CD4-positive, alpha-beta T cell (primary cell): ENCODE data around the gene ACE. TPM values are rescaled to one million over a fixed set of nuclear protein-coding genes. Genes with fewer than 3 reads are reported as not detected.

Source experiments
- ATAC-seq: fragments of 200-7000 bp; cut with Tn5 transposase; one replicate; pipeline ENCODE4 v1.10.0; 2022; ENCODE audit warnings: mild to moderate bottlenecking; ENCODE audit not compliant: poor library complexity
- CTCF ChIA-PET: fragments of 350-600 bp; sonication (Branson Sonifier 250); formaldehyde crosslinking; loops from one replicate; lab custom pipeline; 2021; ENCODE audit warnings: antibody characterized with exemption, inconsistent platforms; lab: Charles Lee
- POLR2A ChIA-PET: fragments of 350-600 bp; sonication (Branson Sonifier 250); formaldehyde crosslinking; loops from one replicate; lab custom pipeline; 2021; ENCODE audit warnings: antibody characterized with exemption, inconsistent platforms; lab: Charles Lee
- DNase-seq, 14 experiments: peaks; one replicate each; pipeline ENCODE4 v3.0.0-alpha.2; 2013 to 2020; ENCODE audit warnings: mixed read lengths in 2 of 14
- H3K27ac ChIP-seq, 2 donors: one replicate each; pipeline versions ENCODE4 v1.5.1 to v1.7.0; 2013; ENCODE audit warnings: low read length in 2 of 2, low read depth in 1 of 2, mild to moderate bottlenecking in 1 of 2
- H3K27me3 ChIP-seq, 2 experiments: 1 replicate in 1 of 2; 2 replicates in 1 of 2; pipeline versions ENCODE4 v1.6.1 to v1.7.0; 2013; ENCODE audit warnings: low read length in 2 of 2, control low read depth in 1 of 2, mild to moderate bottlenecking in 1 of 2, moderate library complexity in 1 of 2; ENCODE audit not compliant: insufficient read depth in 2 of 2, control insufficient read depth in 1 of 2
- H3K36me3 ChIP-seq: one replicate; pipeline ENCODE4 v1.6.1; 2013; ENCODE audit warnings: low read length, control low read depth; ENCODE audit not compliant: insufficient read depth
- H3K4me1 ChIP-seq: one replicate; pipeline ENCODE4 v1.6.1; 2013; ENCODE audit warnings: low read length, control low read depth; ENCODE audit not compliant: insufficient read depth
- H3K4me3 ChIP-seq: one replicate; pipeline ENCODE4 v1.5.1; 2013; ENCODE audit warnings: mild to moderate bottlenecking, low read length, moderate library complexity
- H3K9me3 ChIP-seq, 2 experiments: 1 replicate in 1 of 2; 2 replicates in 1 of 2; pipeline versions ENCODE4 v1.6.1 to v1.7.0; 2013; ENCODE audit warnings: low read length in 2 of 2, mild to moderate bottlenecking in 2 of 2, control low read depth in 1 of 2, moderate library complexity in 1 of 2; ENCODE audit not compliant: control insufficient read depth in 1 of 2, insufficient read depth in 1 of 2
- H3K27ac Mint-ChIP-seq: one replicate; pipeline ENCODE4 v1.8.0; 2020; ENCODE audit warnings: mixed read lengths
- H3K27me3 Mint-ChIP-seq: one replicate; pipeline ENCODE4 v1.8.0; 2021; ENCODE audit warnings: mixed read lengths
- H3K36me3 Mint-ChIP-seq: one replicate; pipeline ENCODE4 v1.8.0; 2021; ENCODE audit warnings: low read depth, mixed read lengths
- H3K4me1 Mint-ChIP-seq: one replicate; pipeline ENCODE4 v1.8.0; 2021; ENCODE audit warnings: low read depth, mixed read lengths
- H3K4me3 Mint-ChIP-seq: one replicate; pipeline ENCODE4 v1.8.0; 2020; ENCODE audit warnings: mild to moderate bottlenecking, mixed read lengths
- H3K9me3 Mint-ChIP-seq: one replicate; pipeline ENCODE4 v1.8.0; 2020; ENCODE audit warnings: mixed read lengths
- CTCF ChIP-seq: fragments of 200-600 bp; IDR thresholded peaks from one replicate; pipeline ENCODE4 v1.8.0; 2022; ENCODE audit warnings: antibody characterized with exemption, mild to moderate bottlenecking
- intact Hi-C, 2 experiments: fragments of 100-400 bp; cut with DNase I in 1 of 2; cut with micrococcal nuclease in 1 of 2; formaldehyde crosslinking; loops; one replicate each; pipeline versions ENCODE4 v1.15.1 to v1.9.0; 2023 to 2025; cut with DNase I, micrococcal nuclease
- polyA plus RNA-seq, 2 donors: library from polyadenylated mRNA; unstranded; fragments of 120-200 nt; gene quantifications; one replicate each; pipeline ENCODE4 v1.2.1, GENCODE V29; 2013
- total RNA-seq, 174 experiments: library from RNA in 2 of 174; stranded (reverse) in 2 of 174; gene quantifications; one replicate each; pipeline ENCODE4 v1.2.3 and lab custom pipeline; 2021 to 2026

Gene ACE
- total RNA-seq (10 to 100 TPM in 1 of 2 experiments, 1 to 10 TPM in 1; 7.4 to 10.2 TPM), total RNA-seq (lab: John Stamatoyannopoulos, UW) (0 to 35.0 (median 2.4) reads per million in 172 experiments)
- polyA plus RNA-seq (2013, experiment 1 of 2) = 6.1 TPM
- polyA plus RNA-seq (2013, experiment 2 of 2) = 8.1 TPM

GRCh38 chr17:63476854-63477479, at the start of gene ACE:
Gene ACE (plus strand): TSS chr17:63477061. CDS start chr17:63477095, 34 bp downstream.
- Histone ChIP-seq H3K27me3 (peaks cover 10 to 11% of the 10 kb centered on the region in 2 experiments), H3K36me3 (no peaks in the 10 kb centered on the region), H3K4me3 (peak within 1 kb of the TSS; percentile 51), H3K27ac (no peak within 1 kb of the TSS), H3K9me3 (peaks cover 0 to 5% of the 10 kb centered on the region in 2 experiments), H3K4me1 (peaks cover 26% of the 10 kb centered on the region)
- intact Hi-C loops = loop anchor here (5.0 kb wide), 2 partner anchors 35 to 135 kb away; no protein-coding TSS in a partner anchor
- peaks cover 14% of the 10 kb centered on the region for H3K4me1 Mint-ChIP-seq
- H3K27me3 Mint-ChIP-seq = peaks cover 35% of the 10 kb centered on the region
- H3K9me3 Mint-ChIP-seq = no peaks in the 10 kb centered on the region
- no peak for TF ChIP-seq CTCF
- H3K27ac Mint-ChIP-seq = no peak within 1 kb of the TSS
- H3K36me3 Mint-ChIP-seq = no peaks in the 10 kb centered on the region
- ChIA-PET POLR2A (interaction anchor here (1.0 to 3.3 kb wide), 7 partner anchors 31 to 145 kb away, joined by 4 to 31 read pairs (median 6); partner anchors contain the start of genes CYB561, DCAF7 and MAP3K3), CTCF (interaction anchor here (1.0 to 1.9 kb wide), 3 partner anchors 26 to 52 kb away, joined by 3 to 14 read pairs (median 3); no protein-coding TSS in a partner anchor)
- H3K4me3 Mint-ChIP-seq = peak within 1 kb of the TSS; percentile 77
- peak in 11 of 14 experiments; percentile 11 to 75 (median 31) for DNase-seq
- peak; percentile 71 for ATAC-seq

- no peaks in the 10 kb centered on the region for H3K9me3 Mint-ChIP-seq
- Histone ChIP-seq H3K4me3 (no peak overlapping the region), H3K9me3 (no peaks in the 10 kb centered on the region), H3K4me1 (peaks cover 62% of the 10 kb centered on the region), H3K36me3 (peaks cover 21% of the 10 kb centered on the region), H3K27me3 (no peaks in the 10 kb centered on the region), H3K27ac (no peak overlapping the region)
- intact Hi-C loops = loop anchor here in 1 of 2 experiments (10.0 kb wide), 1 partner anchor 405 kb away; no protein-coding TSS in a partner anchor
- H3K4me3 Mint-ChIP-seq = no peak overlapping the region
- no peaks in the 10 kb centered on the region for H3K27me3 Mint-ChIP-seq
- ATAC-seq = no peak
- no peak for DNase-seq
- ChIA-PET CTCF (interaction anchor here (0.8 to 1.0 kb wide), 2 partner anchors 49 to 181 kb away, joined by 3 to 4 read pairs; no protein-coding TSS in a partner anchor), POLR2A (interaction anchor here (1.2 to 5.7 kb wide), 4 partner anchors 10 to 190 kb away, joined by 3 to 31 read pairs (median 6); partner anchors contain the start of genes ACE and CYB561)
- peaks cover 35% of the 10 kb centered on the region for H3K4me1 Mint-ChIP-seq
- peaks cover 3% of the 10 kb centered on the region for H3K36me3 Mint-ChIP-seq
- TF ChIP-seq CTCF = no peak
- no peak overlapping the region for H3K27ac Mint-ChIP-seq
These were observed 47.1 kb upstream of the ACE start for GRCh38 chr17:63429766-63430165.

GRCh38 chr17:63430223-63430622, 46.6 kb upstream of the ACE start:
- intact Hi-C loops = no loop called here
- ATAC-seq (no peak), DNase-seq (no peak)
- ChIA-PET POLR2A (interaction anchor here (1.2 to 5.7 kb wide), 4 partner anchors 10 to 189 kb away, joined by 3 to 31 read pairs (median 6); partner anchors contain the start of genes ACE and CYB561), CTCF (interaction anchor here (1.0 kb wide), 1 partner anchor 49 kb away, joined by 4 read pairs; no protein-coding TSS in a partner anchor)
- Histone ChIP-seq H3K27me3 (no peaks in the 10 kb centered on the region), H3K9me3 (no peaks in the 10 kb centered on the region), H3K27ac (no peak overlapping the region), H3K4me1 (peaks cover 67% of the 10 kb centered on the region), H3K36me3 (peaks cover 24% of the 10 kb centered on the region), H3K4me3 (no peak overlapping the region)
- no peak overlapping the region for H3K4me3 Mint-ChIP-seq
- H3K27me3 Mint-ChIP-seq = no peaks in the 10 kb centered on the region
- peaks cover 7% of the 10 kb centered on the region for H3K36me3 Mint-ChIP-seq
- H3K9me3 Mint-ChIP-seq = no peaks in the 10 kb centered on the region
- H3K27ac Mint-ChIP-seq = no peak overlapping the region
- peaks cover 39% of the 10 kb centered on the region for H3K4me1 Mint-ChIP-seq
- TF ChIP-seq CTCF = no peak
